ENCODE results near the gene ZNF470.

Gene ZNF470

DNA sequence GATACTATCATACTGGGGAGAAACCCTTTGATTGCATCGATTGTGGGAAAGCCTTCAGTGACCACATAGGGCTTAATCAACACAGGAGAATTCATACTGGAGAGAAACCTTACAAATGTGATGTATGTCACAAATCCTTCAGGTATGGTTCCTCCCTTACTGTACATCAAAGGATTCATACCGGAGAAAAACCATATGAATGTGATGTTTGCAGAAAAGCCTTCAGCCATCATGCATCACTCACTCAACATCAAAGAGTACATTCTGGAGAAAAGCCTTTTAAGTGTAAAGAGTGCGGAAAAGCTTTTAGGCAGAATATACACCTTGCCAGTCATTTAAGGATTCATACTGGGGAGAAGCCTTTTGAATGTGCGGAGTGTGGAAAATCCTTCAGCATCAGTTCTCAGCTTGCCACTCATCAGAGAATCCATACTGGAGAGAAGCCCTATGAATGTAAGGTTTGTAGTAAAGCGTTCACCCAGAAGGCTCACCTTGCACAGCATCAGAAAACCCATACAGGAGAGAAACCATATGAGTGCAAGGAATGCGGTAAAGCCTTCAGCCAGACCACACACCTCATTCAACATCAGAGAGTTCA lies 12.9 kb upstream of the ZNF470 start:
- Histone ChIP-seq H3K9me3 (ENCODE audit: control insufficient read depth, low read length) (peaks cover 95% of the 10 kb centered on the region), H2AK5ac (ENCODE audit: low read length, severe bottlenecking) (no peak overlapping the region), H4K91ac (ENCODE audit: low read length) (no peak overlapping the region), H3K23ac (ENCODE audit: low read length in 2 of 2) (no peak overlapping the region), H2BK120ac (ENCODE audit: low read depth, low read length) (no peak overlapping the region), H4K8ac (ENCODE audit: low read length) (no peak overlapping the region), H2BK15ac (ENCODE audit: low read depth, poor library complexity, severe bottlenecking) (no peak overlapping the region), H3K4ac (ENCODE audit: low read depth in 1 of 2, low read length in 2 of 2) (no peak overlapping the region), H2BK12ac (ENCODE audit: low read length in 2 of 2) (no peak overlapping the region), H3K4me1 (ENCODE audit: control insufficient read depth, insufficient read depth, low read depth, low read length) (no peaks in the 10 kb centered on the region), H3K27me3 (ENCODE audit: control insufficient read depth in 1 of 2, insufficient read depth in 1 of 2, low read length in 2 of 2) (no peaks in the 10 kb centered on the region), H3K79me1 (replicated peaks; ENCODE audit: low read length, poor library complexity, severe bottlenecking) (peaks cover 12% of the 10 kb centered on the region), H3K14ac (ENCODE audit: low read length in 2 of 2) (no peak overlapping the region), H3K4me2 (ENCODE audit: low read length, poor library complexity, severe bottlenecking) (no peak overlapping the region), H3K36me3 (ENCODE audit: control insufficient read depth in 1 of 2, insufficient read depth in 2 of 2, low read depth in 1 of 2, low read length in 2 of 2) (peaks cover 26 to 62% of the 10 kb centered on the region in 2 experiments), H2BK5ac (ENCODE audit: low read depth, low read length, poor library complexity, severe bottlenecking) (no peak overlapping the region), H2AFZ (ENCODE audit: low read depth, low read length) (no peak overlapping the region), H3K27ac (ENCODE audit: low read length, poor library complexity, severe bottlenecking) (no peak overlapping the region), H3K4me3 (ENCODE audit: insufficient read depth in 1 of 2, low read depth in 1 of 2, low read length in 2 of 2) (peak overlapping the region in 1 of 2 experiments; percentile 57), H3K18ac (ENCODE audit: low read depth in 1 of 2, low read length in 2 of 2) (no peak overlapping the region), H3K9ac (ENCODE audit: low read length) (no peak overlapping the region)
- DNase-seq, result no peak
- WGBS, result 100% methylated on average over 3 of the region's 6 CpGs

DNA sequence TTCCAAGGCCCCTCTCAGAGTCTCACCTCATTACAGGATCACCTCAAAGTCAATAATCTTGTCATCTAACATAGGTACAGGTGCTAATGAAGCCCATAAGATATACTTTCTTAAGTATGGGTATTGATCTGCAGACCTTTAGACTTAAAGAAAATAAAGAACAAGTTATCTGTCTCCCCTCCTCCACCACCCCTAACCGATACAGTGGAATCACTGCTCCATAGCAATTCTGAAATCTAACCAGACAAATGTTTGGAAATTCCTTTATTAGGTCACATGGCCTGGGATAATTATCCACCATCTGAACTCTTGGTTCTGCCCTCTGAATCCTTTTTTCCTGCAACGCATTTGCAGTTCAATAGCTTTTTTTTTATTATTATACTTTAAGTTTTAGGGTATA lies 4.5 kb upstream of the ZNF470 start:
- Histone ChIP-seq H3K9ac (ENCODE audit: low read length) (no peak overlapping the region), H3K9me3 (ENCODE audit: control insufficient read depth, low read length) (peaks cover 87% of the 10 kb centered on the region), H3K79me1 (replicated peaks; ENCODE audit: low read length, poor library complexity, severe bottlenecking) (peaks cover 1% of the 10 kb centered on the region), H2AK5ac (ENCODE audit: low read length, severe bottlenecking) (no peak overlapping the region), H4K8ac (ENCODE audit: low read length) (no peak overlapping the region), H2AFZ (ENCODE audit: low read depth, low read length) (no peak overlapping the region), H3K27ac (ENCODE audit: low read length, poor library complexity, severe bottlenecking) (no peak overlapping the region), H2BK12ac (ENCODE audit: low read length in 2 of 2) (no peak overlapping the region), H4K91ac (ENCODE audit: low read length) (no peak overlapping the region), H3K4ac (ENCODE audit: low read depth in 1 of 2, low read length in 2 of 2) (no peak overlapping the region), H2BK15ac (ENCODE audit: low read depth, poor library complexity, severe bottlenecking) (no peak overlapping the region), H3K14ac (ENCODE audit: low read length in 2 of 2) (no peak overlapping the region), H3K4me1 (ENCODE audit: control insufficient read depth, insufficient read depth, low read depth, low read length) (peaks cover under 1% of the 10 kb centered on the region), H3K4me2 (ENCODE audit: low read length, poor library complexity, severe bottlenecking) (no peak overlapping the region), H3K4me3 (ENCODE audit: insufficient read depth in 1 of 2, low read depth in 1 of 2, low read length in 2 of 2) (no peak overlapping the region), H3K27me3 (ENCODE audit: control insufficient read depth in 1 of 2, insufficient read depth in 1 of 2, low read length in 2 of 2) (no peaks in the 10 kb centered on the region), H3K23ac (ENCODE audit: low read length in 2 of 2) (no peak overlapping the region), H3K18ac (ENCODE audit: low read depth in 1 of 2, low read length in 2 of 2) (no peak overlapping the region), H3K36me3 (ENCODE audit: control insufficient read depth in 1 of 2, insufficient read depth in 2 of 2, low read depth in 1 of 2, low read length in 2 of 2) (no peaks in the 10 kb centered on the region), H2BK5ac (ENCODE audit: low read depth, low read length, poor library complexity, severe bottlenecking) (no peak overlapping the region), H2BK120ac (ENCODE audit: low read depth, low read length) (no peak overlapping the region)
- no peak for DNase-seq
- WGBS, result 98% methylated on average over 1 of the region's 2 CpGs

GRCh38 chr19:56566904-56567273 lies 379 bp upstream of the ZNF470 start:
- no peak for DNase-seq
- H3K4ac ChIP-seq (ENCODE audit: low read depth in 1 of 2, low read length in 2 of 2), result peak overlapping the region in 1 of 2 experiments; percentile 52
- H3K9ac ChIP-seq (ENCODE audit: low read length), result peak overlapping the region; percentile 93
- H3K79me1 ChIP-seq (replicated peaks; ENCODE audit: low read length, poor library complexity, severe bottlenecking), result peaks cover 14% of the 10 kb centered on the region
- WGBS, result 4% methylated on average over 23 of the region's 23 CpGs
- peak overlapping the region; percentile 59 for H2AFZ ChIP-seq (ENCODE audit: low read depth, low read length)
- H2BK12ac ChIP-seq (ENCODE audit: low read length in 2 of 2), result no peak overlapping the region
- peak overlapping the region; percentile 52 for H3K4me2 ChIP-seq (ENCODE audit: low read length, poor library complexity, severe bottlenecking)
- H2BK15ac ChIP-seq (ENCODE audit: low read depth, poor library complexity, severe bottlenecking), result no peak overlapping the region
- H3K36me3 ChIP-seq (ENCODE audit: control insufficient read depth in 1 of 2, insufficient read depth in 2 of 2, low read depth in 1 of 2, low read length in 2 of 2), result peaks cover 15 to 34% of the 10 kb centered on the region in 2 experiments
- H2BK120ac ChIP-seq (ENCODE audit: low read depth, low read length), result no peak overlapping the region
- peak overlapping the region; percentile 55 for H4K8ac ChIP-seq (ENCODE audit: low read length)
- peak overlapping the region; percentile 52 for H3K27ac ChIP-seq (ENCODE audit: low read length, poor library complexity, severe bottlenecking)
- H3K27me3 ChIP-seq (ENCODE audit: control insufficient read depth in 1 of 2, insufficient read depth in 1 of 2, low read length in 2 of 2), result no peaks in the 10 kb centered on the region
- H2BK5ac ChIP-seq (ENCODE audit: low read depth, low read length, poor library complexity, severe bottlenecking), result no peak overlapping the region
- H4K91ac ChIP-seq (ENCODE audit: low read length), result no peak overlapping the region
- H3K4me3 ChIP-seq (ENCODE audit: insufficient read depth in 1 of 2, low read depth in 1 of 2, low read length in 2 of 2), result peak overlapping the region; percentile 71 to 97
- no peak overlapping the region for H2AK5ac ChIP-seq (ENCODE audit: low read length, severe bottlenecking)
- peaks cover 3% of the 10 kb centered on the region for H3K4me1 ChIP-seq (ENCODE audit: control insufficient read depth, insufficient read depth, low read depth, low read length)
- H3K18ac ChIP-seq (ENCODE audit: low read depth in 1 of 2, low read length in 2 of 2), result peak overlapping the region in 1 of 2 experiments; percentile 81
- peak overlapping the region in 1 of 2 experiments; percentile 84 for H3K14ac ChIP-seq (ENCODE audit: low read length in 2 of 2)
- H3K9me3 ChIP-seq (ENCODE audit: control insufficient read depth, low read length), result peaks cover 87% of the 10 kb centered on the region
- H3K23ac ChIP-seq (ENCODE audit: low read length in 2 of 2), result no peak overlapping the region

- Histone ChIP-seq H3K79me1 (replicated peaks; ENCODE audit: low read length, poor library complexity, severe bottlenecking) (peaks cover 14% of the 10 kb centered on the region), H4K91ac (ENCODE audit: low read length) (no peak overlapping the region), H3K14ac (ENCODE audit: low read length in 2 of 2) (no peak overlapping the region), H3K36me3 (ENCODE audit: control insufficient read depth in 1 of 2, insufficient read depth in 2 of 2, low read depth in 1 of 2, low read length in 2 of 2) (peaks cover 19 to 88% of the 10 kb centered on the region in 2 experiments), H4K8ac (ENCODE audit: low read length) (no peak overlapping the region), H2BK12ac (ENCODE audit: low read length in 2 of 2) (no peak overlapping the region), H3K23ac (ENCODE audit: low read length in 2 of 2) (no peak overlapping the region), H3K27ac (ENCODE audit: low read length, poor library complexity, severe bottlenecking) (no peak overlapping the region), H2AK5ac (ENCODE audit: low read length, severe bottlenecking) (no peak overlapping the region), H2BK15ac (ENCODE audit: low read depth, poor library complexity, severe bottlenecking) (no peak overlapping the region), H3K9me3 (ENCODE audit: control insufficient read depth, low read length) (peaks cover 94% of the 10 kb centered on the region), H2BK5ac (ENCODE audit: low read depth, low read length, poor library complexity, severe bottlenecking) (no peak overlapping the region), H3K4ac (ENCODE audit: low read depth in 1 of 2, low read length in 2 of 2) (no peak overlapping the region), H2BK120ac (ENCODE audit: low read depth, low read length) (no peak overlapping the region), H2AFZ (ENCODE audit: low read depth, low read length) (no peak overlapping the region), H3K9ac (ENCODE audit: low read length) (no peak overlapping the region), H3K18ac (ENCODE audit: low read depth in 1 of 2, low read length in 2 of 2) (no peak overlapping the region), H3K4me1 (ENCODE audit: control insufficient read depth, insufficient read depth, low read depth, low read length) (peaks cover 3% of the 10 kb centered on the region), H3K4me2 (ENCODE audit: low read length, poor library complexity, severe bottlenecking) (no peak overlapping the region), H3K4me3 (ENCODE audit: insufficient read depth in 1 of 2, low read depth in 1 of 2, low read length in 2 of 2) (peak overlapping the region in 1 of 2 experiments; percentile 56), H3K27me3 (ENCODE audit: control insufficient read depth in 1 of 2, insufficient read depth in 1 of 2, low read length in 2 of 2) (no peaks in the 10 kb centered on the region)
- WGBS, result 100% methylated on average over 1 of the region's 2 CpGs
- DNase-seq, result no peak
These were observed 5.3 kb downstream of the ZNF470 start for GRCh38 chr19:56572589-56572988.
